Right atrium auricular region (tissue), 2 donors: ENCODE results near the gene CHMP1A. TPM values are rescaled to one million over a fixed set of nuclear protein-coding genes. Genes with fewer than 3 reads are reported as not detected.

Experiments
- DNase-seq: peaks from one replicate; pipeline ENCODE4 v3.0.0-alpha.2; 2019; ENCODE audit warnings: low spot score
- H3K27ac ChIP-seq, 2 donors: fragments of 200-600 bp; sonication (generic); 1 replicate in 1 of 2; 2 replicates in 1 of 2; pipeline ENCODE4 v1.5.1; 2016 to 2019
- H3K27me3 ChIP-seq, 2 donors: fragments of 200-600 bp; sonication (generic); one replicate each; pipeline versions ENCODE4 v1.5.1 to v1.6.0; 2017 to 2019
- H3K36me3 ChIP-seq: fragments of 200-600 bp; sonication (generic); one replicate; pipeline ENCODE4 v1.5.1; 2016
- H3K4me1 ChIP-seq, 2 donors: fragments of 200-600 bp; sonication (generic); one replicate each; pipeline versions ENCODE4 v1.5.1 to v1.6.0; 2017 to 2019
- H3K4me3 ChIP-seq, 2 donors: fragments of 200-600 bp; sonication (generic); 1 replicate in 1 of 2; 2 replicates in 1 of 2; pipeline ENCODE4 v1.5.1; 2017 to 2019; ENCODE audit warnings: mild to moderate bottlenecking in 1 of 2, moderate library complexity in 1 of 2
- H3K9me3 ChIP-seq, 2 donors: fragments of 200-600 bp; sonication (generic); one replicate each; pipeline ENCODE4 v1.5.1; 2019
- total RNA-seq, 2 donors: library from RNA; depleted of rRNA; stranded (reverse); fragments of >200 nt; gene quantifications; one replicate each; pipeline ENCODE4 v1.1.0, GENCODE V29; 2016
- TF ChIP-seq, protein P1 (sequence below), 2 donors: fragments of 200-600 bp; sonication (generic); IDR thresholded peaks; one replicate each; pipeline ENCODE4 v1.5.1; 2019; ENCODE audit warnings: antibody characterized with exemption in 2 of 2

CHMP1A gene
- total RNA-seq, 2 donors from 2014 or later, result 39.0 to 73.3 TPM

DNA sequence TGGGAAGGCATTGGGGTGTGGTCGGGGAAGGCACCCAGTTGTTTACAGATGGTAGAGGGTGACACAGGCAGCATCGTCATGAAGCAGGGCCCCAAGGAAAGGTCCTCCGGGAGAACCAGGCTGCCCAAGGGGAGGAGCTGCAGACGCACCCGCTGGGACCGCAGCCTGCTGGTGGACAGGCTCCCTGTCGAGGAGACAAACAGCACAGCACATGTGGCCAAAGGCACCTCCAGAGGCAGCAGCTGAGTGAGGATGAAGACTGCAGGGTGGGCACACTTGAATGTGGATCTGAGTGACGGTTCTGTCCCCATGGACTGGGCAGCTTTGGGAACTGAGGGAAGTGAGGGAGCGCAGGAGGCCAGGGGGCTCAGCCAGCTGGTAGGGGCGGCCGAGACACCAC, 12.4 kb downstream of the CHMP1A start:
- Histone ChIP-seq H3K4me3 (no peak overlapping the region), H3K27ac (no peak overlapping the region), H3K27me3 (no peaks in the 10 kb centered on the region), H3K36me3 (peaks cover 40% of the 10 kb centered on the region), H3K4me1 (peaks cover 0 to 17% of the 10 kb centered on the region in 2 donors), H3K9me3 (no peaks in the 10 kb centered on the region)
- no peak for DNase-seq
- TF ChIP-seq, protein P1, sequence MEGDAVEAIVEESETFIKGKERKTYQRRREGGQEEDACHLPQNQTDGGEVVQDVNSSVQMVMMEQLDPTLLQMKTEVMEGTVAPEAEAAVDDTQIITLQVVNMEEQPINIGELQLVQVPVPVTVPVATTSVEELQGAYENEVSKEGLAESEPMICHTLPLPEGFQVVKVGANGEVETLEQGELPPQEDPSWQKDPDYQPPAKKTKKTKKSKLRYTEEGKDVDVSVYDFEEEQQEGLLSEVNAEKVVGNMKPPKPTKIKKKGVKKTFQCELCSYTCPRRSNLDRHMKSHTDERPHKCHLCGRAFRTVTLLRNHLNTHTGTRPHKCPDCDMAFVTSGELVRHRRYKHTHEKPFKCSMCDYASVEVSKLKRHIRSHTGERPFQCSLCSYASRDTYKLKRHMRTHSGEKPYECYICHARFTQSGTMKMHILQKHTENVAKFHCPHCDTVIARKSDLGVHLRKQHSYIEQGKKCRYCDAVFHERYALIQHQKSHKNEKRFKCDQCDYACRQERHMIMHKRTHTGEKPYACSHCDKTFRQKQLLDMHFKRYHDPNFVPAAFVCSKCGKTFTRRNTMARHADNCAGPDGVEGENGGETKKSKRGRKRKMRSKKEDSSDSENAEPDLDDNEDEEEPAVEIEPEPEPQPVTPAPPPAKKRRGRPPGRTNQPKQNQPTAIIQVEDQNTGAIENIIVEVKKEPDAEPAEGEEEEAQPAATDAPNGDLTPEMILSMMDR (IDR thresholded peaks at IDR 0.05), result no peak

DNA sequence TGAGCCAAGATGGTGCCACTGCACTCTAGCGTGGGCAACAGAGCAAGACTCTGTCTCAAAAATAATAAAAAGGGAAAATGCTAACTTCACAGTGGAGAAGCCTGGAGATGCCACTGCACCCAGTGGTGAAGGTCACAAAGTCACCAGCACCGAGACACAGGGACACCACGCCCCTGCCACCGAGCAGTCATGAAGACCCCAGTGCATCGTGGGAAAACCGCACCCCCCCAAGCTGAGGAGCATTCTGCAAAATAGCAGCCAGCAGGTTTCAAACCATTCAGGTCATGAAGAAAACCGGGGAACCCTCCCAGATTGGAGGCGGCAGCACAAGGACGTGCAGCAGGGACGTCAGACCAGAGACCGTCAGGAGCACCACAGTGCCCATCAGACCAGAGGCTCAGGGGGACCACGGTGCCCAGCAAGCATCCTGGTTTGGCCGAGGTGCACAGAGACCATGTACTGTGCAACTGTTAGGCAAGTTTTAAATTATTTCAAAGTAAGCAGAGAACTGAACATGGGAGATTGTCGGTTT, 13.7 kb downstream of the CHMP1A start:
- Histone ChIP-seq H3K36me3 (peaks cover 36% of the 10 kb centered on the region), H3K27me3 (no peaks in the 10 kb centered on the region), H3K9me3 (no peaks in the 10 kb centered on the region), H3K4me1 (peaks cover 0 to 17% of the 10 kb centered on the region in 2 donors), H3K27ac (no peak overlapping the region), H3K4me3 (no peak overlapping the region)
- no peak for DNase-seq
- TF ChIP-seq, protein P1 (IDR thresholded peaks at IDR 0.05), result no peak

DNA sequence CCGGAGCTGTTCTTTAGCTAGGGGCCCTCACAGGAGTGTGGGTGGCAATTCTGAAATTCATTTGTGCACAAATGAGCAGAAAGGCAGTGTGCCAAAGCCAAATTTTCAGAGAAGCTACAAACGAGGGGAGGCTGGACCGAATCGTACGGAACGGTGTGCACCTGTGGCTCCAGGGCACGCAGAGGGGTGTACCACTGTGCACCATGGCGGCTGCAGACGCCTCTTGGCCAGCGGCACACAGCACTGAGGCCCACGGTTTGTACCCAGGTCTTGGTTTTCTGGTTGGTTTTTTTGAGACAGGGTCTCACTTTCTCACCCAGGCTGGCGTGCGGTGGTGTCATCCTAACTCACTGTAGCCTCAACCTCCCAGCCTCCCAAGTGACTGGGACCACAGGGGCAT, 14.9 kb downstream of the CHMP1A start:
- H3K4me3 ChIP-seq, result no peak overlapping the region
- DNase-seq, result no peak
- H3K9me3 ChIP-seq, result no peaks in the 10 kb centered on the region
- H3K27ac ChIP-seq, result no peak overlapping the region
- peaks cover 29% of the 10 kb centered on the region for H3K36me3 ChIP-seq
- peaks cover 0 to 17% of the 10 kb centered on the region in 2 donors for H3K4me1 ChIP-seq
- TF ChIP-seq, protein P1 (IDR thresholded peaks at IDR 0.05), result no peak
- H3K27me3 ChIP-seq, result no peaks in the 10 kb centered on the region

DNA sequence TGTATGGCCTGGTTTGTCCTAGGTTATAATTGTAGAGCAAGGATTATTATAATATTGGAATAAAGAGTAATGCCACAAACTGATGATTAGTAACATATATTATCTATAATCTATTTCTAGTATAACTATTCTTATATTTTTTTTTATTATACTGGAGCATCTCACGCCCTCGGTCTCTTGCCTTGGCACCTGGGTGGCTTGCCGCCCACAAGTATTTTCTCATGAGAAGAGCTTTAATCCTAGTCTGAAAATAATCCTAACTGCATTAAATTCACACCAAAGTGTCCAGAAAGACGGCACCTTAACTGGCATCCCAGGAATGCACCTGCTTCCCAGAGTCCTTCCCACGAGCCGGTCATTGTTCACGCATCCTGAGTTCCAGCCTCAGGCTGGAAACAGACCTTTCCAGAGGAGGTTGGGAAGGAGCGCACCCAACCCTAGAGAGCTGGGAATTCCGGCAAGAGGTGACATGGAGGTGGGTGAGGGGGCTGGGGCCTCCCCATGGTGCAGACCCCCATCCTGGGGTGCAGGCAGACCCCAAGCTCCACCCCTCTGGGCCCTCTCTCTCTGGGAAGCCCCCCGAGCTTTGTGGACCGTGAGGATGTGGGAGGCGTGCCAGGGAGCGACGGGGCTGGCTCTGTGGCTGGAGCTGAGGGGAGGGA, 15.9 kb downstream of the CHMP1A start:
- H3K27me3 ChIP-seq, result no peaks in the 10 kb centered on the region
- peaks cover 0 to 17% of the 10 kb centered on the region in 2 donors for H3K4me1 ChIP-seq
- no peak for DNase-seq
- H3K27ac ChIP-seq, result no peak overlapping the region
- peaks cover 20% of the 10 kb centered on the region for H3K36me3 ChIP-seq
- peak overlapping the region in 1 of 2 donors; percentile 48 for H3K4me3 ChIP-seq
- no peaks in the 10 kb centered on the region for H3K9me3 ChIP-seq
- TF ChIP-seq, protein P1 (IDR thresholded peaks at IDR 0.05), result peak in 1 of 2 donors; percentile 13

DNA sequence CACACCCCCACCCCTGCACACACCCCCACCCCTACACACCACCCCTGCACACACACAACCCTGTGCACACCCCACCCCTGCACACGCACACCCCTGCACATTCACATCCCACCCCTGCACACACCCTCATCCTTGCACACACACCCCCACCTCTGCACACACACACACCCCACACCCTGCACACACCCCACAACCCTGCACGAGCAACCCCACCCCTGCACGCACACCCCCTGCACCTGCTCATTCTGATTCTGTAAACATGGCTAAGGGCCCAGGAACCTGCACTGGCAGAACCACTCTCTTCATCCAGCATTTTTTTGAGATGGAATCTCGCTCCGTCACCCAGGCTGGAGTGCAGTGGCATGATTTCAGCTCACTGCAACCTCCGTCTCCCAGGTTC, 18.1 kb downstream of the CHMP1A start:
- Histone ChIP-seq H3K9me3 (no peaks in the 10 kb centered on the region), H3K4me1 (peaks cover 0 to 17% of the 10 kb centered on the region in 2 donors), H3K27me3 (no peaks in the 10 kb centered on the region), H3K36me3 (no peaks in the 10 kb centered on the region), H3K4me3 (no peak overlapping the region), H3K27ac (no peak overlapping the region)
- DNase-seq, result no peak
- TF ChIP-seq, protein P1 (IDR thresholded peaks at IDR 0.05), result no peak
